ENCODE measurements around the gene CCNJ. TPM values are rescaled to one million over a fixed set of nuclear protein-coding genes. Genes with fewer than 3 reads are reported as not detected.

The CCNJ gene
- total RNA-seq, 1 donor from 2014 or later = 17.1 TPM

- no peak for TF ChIP-seq CTCF (IDR thresholded peaks at IDR 0.05; ENCODE audit: insufficient read depth, low read length, poor library complexity, severe bottlenecking)
- Histone ChIP-seq H3K36me3 (ENCODE audit: control insufficient read depth, insufficient read depth, low read length) (no peaks in the 10 kb centered on the region), H3K27me3 (ENCODE audit: control insufficient read depth, insufficient read depth, low read length) (no peaks in the 10 kb centered on the region), H3K4me3 (ENCODE audit: low read depth, low read length) (no peak overlapping the region)
- no peak for DNase-seq (ENCODE audit: low read depth)
These were observed 22.1 kb upstream of the CCNJ start for GRCh38 chr10:96021332-96021731.

- H3K36me3 ChIP-seq (ENCODE audit: control insufficient read depth, insufficient read depth, low read length) = no peaks in the 10 kb centered on the region
- no peak for TF ChIP-seq CTCF (IDR thresholded peaks at IDR 0.05; ENCODE audit: insufficient read depth, low read length, poor library complexity, severe bottlenecking)
- no peak for DNase-seq (ENCODE audit: low read depth)
These were observed 20.6 kb upstream of the CCNJ start for GRCh38 chr10:96022739-96023138.

GRCh38 chr10:96023168-96023567, 20.2 kb upstream of the CCNJ start:
- Histone ChIP-seq H3K4me3 (ENCODE audit: low read depth, low read length) (no peak overlapping the region), H3K27me3 (ENCODE audit: control insufficient read depth, insufficient read depth, low read length) (no peaks in the 10 kb centered on the region), H3K36me3 (ENCODE audit: control insufficient read depth, insufficient read depth, low read length) (no peaks in the 10 kb centered on the region)
- TF ChIP-seq CTCF (IDR thresholded peaks at IDR 0.05; ENCODE audit: insufficient read depth, low read length, poor library complexity, severe bottlenecking) = no peak
- DNase-seq (ENCODE audit: low read depth) = no peak

More at GRCh38 chr10:96022739-96023138, 20.6 kb upstream of the CCNJ start:
- Histone ChIP-seq H3K27me3 (ENCODE audit: control insufficient read depth, insufficient read depth, low read length) (no peaks in the 10 kb centered on the region), H3K4me3 (ENCODE audit: low read depth, low read length) (no peak overlapping the region)

GRCh38 chr10:96025566-96025965, 17.8 kb upstream of the CCNJ start:
- H3K4me3 ChIP-seq (ENCODE audit: low read depth, low read length) = no peak overlapping the region
- no peaks in the 10 kb centered on the region for H3K27me3 ChIP-seq (ENCODE audit: control insufficient read depth, insufficient read depth, low read length)
- DNase-seq (ENCODE audit: low read depth) = no peak
- H3K36me3 ChIP-seq (ENCODE audit: control insufficient read depth, insufficient read depth, low read length) = no peaks in the 10 kb centered on the region
- peak; percentile 16 for TF ChIP-seq CTCF (IDR thresholded peaks at IDR 0.05; ENCODE audit: insufficient read depth, low read length, poor library complexity, severe bottlenecking)

- no peak overlapping the region for H3K4me3 ChIP-seq (ENCODE audit: low read depth, low read length)
- H3K36me3 ChIP-seq (ENCODE audit: control insufficient read depth, insufficient read depth, low read length) = no peaks in the 10 kb centered on the region
- DNase-seq (ENCODE audit: low read depth) = no peak
- no peak for TF ChIP-seq CTCF (IDR thresholded peaks at IDR 0.05; ENCODE audit: insufficient read depth, low read length, poor library complexity, severe bottlenecking)
- no peaks in the 10 kb centered on the region for H3K27me3 ChIP-seq (ENCODE audit: control insufficient read depth, insufficient read depth, low read length)
These were observed 8.8 kb upstream of the CCNJ start for GRCh38 chr10:96034625-96035024.
